GM12875 (cell line): ENCODE results near the gene SETBP1.

Experiments
- H3K4me3 ChIP-seq: one replicate; pipeline ENCODE4 v1.5.1; 2011; ENCODE audit warnings: low read depth, low read length, control low read depth
- TF ChIP-seq, protein P1 (sequence below): IDR thresholded peaks from 2 replicates; pipeline ENCODE4 v1.5.1; 2011; ENCODE audit warnings: low read depth, mild to moderate bottlenecking, control low read depth, inconsistent platforms, low read length, moderate library complexity, borderline replicate concordance; ENCODE audit not compliant: insufficient read depth

SETBP1 gene

DNA sequence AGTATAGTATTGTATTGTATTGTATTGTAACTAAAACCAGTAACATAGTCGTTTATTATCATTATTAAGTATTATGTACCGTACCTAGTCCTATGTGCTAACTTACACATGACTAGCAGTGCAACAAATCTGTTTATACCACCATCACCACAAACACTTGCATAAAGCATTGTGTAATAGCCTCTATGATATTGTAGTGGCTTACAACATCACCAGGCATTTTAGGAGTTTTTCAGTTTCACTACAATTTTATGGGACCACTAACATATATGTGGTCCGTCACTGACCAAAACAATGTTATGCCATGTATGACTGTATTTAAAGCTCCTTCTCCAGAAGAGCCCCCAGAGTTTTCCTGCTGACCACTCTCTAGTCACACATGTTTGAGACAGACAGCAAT, 306.2 kb downstream of the SETBP1 start:
- H3K4me3 ChIP-seq = no peak overlapping the region
- TF ChIP-seq, protein P1, sequence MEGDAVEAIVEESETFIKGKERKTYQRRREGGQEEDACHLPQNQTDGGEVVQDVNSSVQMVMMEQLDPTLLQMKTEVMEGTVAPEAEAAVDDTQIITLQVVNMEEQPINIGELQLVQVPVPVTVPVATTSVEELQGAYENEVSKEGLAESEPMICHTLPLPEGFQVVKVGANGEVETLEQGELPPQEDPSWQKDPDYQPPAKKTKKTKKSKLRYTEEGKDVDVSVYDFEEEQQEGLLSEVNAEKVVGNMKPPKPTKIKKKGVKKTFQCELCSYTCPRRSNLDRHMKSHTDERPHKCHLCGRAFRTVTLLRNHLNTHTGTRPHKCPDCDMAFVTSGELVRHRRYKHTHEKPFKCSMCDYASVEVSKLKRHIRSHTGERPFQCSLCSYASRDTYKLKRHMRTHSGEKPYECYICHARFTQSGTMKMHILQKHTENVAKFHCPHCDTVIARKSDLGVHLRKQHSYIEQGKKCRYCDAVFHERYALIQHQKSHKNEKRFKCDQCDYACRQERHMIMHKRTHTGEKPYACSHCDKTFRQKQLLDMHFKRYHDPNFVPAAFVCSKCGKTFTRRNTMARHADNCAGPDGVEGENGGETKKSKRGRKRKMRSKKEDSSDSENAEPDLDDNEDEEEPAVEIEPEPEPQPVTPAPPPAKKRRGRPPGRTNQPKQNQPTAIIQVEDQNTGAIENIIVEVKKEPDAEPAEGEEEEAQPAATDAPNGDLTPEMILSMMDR = no peak

DNA sequence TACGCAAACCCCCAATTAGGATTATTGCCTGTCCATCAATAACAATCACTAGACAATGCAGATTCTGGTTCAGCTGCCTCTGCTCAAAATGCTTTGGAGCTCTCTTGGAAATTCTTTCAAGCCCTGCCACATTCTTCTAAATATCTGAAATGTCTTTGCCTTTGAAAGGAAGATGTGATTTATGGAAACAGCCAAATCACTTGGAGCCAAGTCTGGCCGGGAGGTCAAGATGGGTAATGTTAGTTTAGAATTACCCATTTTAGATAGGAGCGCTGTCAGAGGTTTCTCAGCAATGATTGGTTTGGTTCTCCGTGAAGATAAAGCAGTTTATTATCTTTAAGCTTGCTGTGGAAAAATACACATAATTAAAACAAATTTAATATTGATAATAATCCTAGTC, 306.7 kb downstream of the SETBP1 start:
- TF ChIP-seq, protein P1 = no peak
- H3K4me3 ChIP-seq = no peak overlapping the region

DNA sequence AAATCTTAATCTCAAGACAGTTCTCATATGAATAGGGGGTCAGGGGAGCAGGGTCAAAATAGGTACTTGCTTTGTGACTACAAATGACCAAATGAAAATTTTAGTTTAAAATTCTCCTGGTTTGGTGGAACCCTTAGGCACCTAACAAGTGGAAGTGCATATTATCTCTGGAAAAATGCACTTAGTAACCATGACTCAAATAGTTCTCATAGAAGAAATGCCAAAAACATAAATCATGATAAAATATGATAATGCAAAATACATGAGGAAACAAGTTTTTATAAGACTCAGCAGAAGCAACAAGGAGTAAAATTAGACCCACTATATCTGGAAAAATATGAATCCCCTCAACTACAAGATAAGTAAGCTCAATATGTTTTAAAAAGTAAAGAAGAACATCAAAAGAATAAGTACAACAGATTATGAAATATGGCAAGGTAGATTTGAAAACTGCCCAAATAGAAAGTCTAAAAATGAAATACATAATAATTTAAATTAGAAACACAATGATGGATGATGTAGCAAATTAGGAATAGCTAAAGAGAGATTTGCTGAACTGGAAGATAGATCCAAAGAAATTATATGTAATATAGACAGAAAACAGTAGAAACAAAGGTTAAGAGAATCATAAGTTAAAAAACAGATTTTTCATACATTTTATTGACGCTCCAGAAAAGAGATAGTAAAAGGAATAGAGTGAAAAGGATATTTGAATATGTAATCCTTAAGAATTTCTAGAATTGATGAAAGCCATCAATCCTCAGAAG, 308.3 kb downstream of the SETBP1 start:
- TF ChIP-seq, protein P1 = no peak
- H3K4me3 ChIP-seq = no peak overlapping the region

DNA sequence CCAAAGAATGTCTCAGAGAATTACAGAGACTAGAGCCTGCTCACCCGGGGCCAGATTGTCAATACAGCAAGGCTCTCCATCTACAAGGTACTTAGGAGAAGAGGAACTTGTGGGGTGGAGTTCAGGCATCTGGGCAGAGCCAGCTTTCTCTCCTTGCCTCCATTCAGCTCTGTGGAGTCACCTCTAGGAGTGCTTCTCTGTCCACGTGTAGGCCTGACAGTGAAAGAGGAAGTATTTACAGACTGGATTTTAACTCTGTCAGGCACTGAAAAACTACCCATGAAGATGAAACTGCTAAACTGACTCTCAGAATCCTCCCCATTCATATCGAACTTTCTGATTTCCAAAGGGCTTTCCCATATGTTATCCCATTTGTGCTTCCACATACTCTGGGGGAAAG, 315.6 kb downstream of the SETBP1 start:
- TF ChIP-seq, protein P1 = no peak
- no peak overlapping the region for H3K4me3 ChIP-seq

DNA sequence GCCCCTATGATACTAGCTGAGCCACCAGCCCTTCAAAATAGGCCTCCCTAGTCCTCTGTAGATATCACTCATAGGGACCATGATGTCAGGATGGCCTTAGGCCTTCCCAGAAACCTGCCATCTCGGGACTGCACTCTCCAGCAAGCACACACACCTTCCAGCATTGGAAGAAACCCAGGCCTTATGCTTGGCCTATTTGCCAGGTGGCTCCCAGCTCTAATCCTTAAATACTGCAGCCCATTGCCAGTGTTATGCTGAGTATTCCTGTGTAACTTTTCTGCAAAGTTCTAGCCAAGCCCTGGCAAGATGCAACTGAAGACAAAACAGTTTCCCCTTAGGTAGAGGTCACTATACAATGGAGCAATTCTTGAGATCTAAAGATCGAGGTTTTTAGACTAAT, 316.5 kb downstream of the SETBP1 start:
- TF ChIP-seq, protein P1 = no peak
- H3K4me3 ChIP-seq = no peak overlapping the region

DNA sequence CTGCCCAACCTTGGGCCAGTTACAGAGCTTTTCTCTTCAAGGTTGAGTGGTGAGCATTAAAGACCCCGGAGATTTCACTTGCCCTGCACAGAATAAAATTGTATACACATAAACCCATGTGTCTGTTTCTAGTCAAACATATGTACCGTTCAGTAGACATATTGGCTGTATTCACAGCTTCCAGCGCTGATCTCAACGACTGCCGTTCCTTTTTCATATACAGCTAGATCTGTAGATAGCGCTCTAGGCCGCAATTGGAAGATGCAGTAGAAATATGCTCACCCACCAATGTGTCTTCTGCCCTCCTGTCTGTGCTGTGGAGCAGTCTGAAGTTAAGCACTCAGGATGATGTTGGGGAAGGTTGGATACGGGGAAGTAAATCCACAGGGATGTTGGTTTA, 317.7 kb downstream of the SETBP1 start:
- no peak overlapping the region for H3K4me3 ChIP-seq
- TF ChIP-seq, protein P1 = no peak

DNA sequence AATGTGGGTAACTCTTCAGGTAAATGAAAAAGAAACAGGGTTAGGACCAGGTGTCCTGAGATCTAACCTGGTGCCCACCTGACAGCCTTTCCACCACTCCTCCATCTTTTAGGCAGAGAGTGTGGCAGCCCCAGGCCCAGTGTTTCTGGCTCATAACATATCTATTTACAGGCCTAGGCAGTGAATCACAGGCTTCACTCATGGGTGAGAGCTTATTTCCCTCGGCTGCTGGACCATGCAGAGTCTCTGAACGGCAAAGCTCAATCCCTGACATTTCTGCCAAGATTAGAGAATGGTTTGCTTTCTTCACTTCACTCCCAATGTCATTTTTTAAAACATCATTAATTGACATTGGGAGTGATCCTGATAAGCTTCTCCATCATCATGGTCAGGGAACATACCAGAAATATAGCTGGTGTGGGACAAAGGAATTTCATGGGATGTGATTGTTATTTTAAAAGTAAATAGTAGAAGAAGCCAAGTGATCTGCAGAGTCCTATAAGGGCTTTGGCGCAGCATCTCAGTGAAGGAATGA, 323.9 kb downstream of the SETBP1 start:
- TF ChIP-seq, protein P1 = no peak
- H3K4me3 ChIP-seq = no peak overlapping the region
